H1 (cell line): ENCODE measurements around the gene KCTD15. TPM values are rescaled to one million over a fixed set of nuclear protein-coding genes. Genes with fewer than 3 reads are reported as not detected.

Experiments used
- CTCF ChIA-PET: fragments of 300-600 bp; sonication (Branson Sonifier 250); formaldehyde crosslinking; loops from one replicate; lab custom pipeline; 2021; ENCODE audit not compliant: partially characterized antibody; lab: Charles Lee
- POLR2A ChIA-PET: fragments of 300-600 bp; sonication (Branson Sonifier 250); formaldehyde crosslinking; loops from one replicate; lab custom pipeline; 2021; ENCODE audit warnings: inconsistent platforms; ENCODE audit not compliant: partially characterized antibody; lab: Charles Lee
- DNase-seq, 2 experiments: peaks; one replicate each; pipeline versions ENCODE4 v3.0.0 to v3.0.0-alpha.2; 2010 to 2022; ENCODE audit warnings: low spot score in 2 of 2, low read depth in 1 of 2, mixed read lengths in 1 of 2
- FAIRE-seq: peaks from 2 replicates; lab custom pipeline; 2011; peaks lifted over from hg19 to GRCh38; lab: Jason Lieb, UNC
- H2AFZ ChIP-seq: 2 replicates; pipeline ENCODE4 v1.8.1; 2012; ENCODE audit warnings: low read length, inconsistent platforms
- H2AK5ac ChIP-seq: 2 replicates; pipeline ENCODE4 v1.6.1; 2013; ENCODE audit warnings: low read depth, low read length
- H2BK120ac ChIP-seq: replicated peaks from 2 replicates; pipeline ENCODE3; 2013; ENCODE audit warnings: low read depth, low read length, inconsistent platforms
- H2BK12ac ChIP-seq: 2 replicates; pipeline ENCODE4 v1.6.1; 2013; ENCODE audit warnings: low read depth, low read length
- H2BK15ac ChIP-seq: 2 replicates; pipeline ENCODE4 v1.6.1; 2013; ENCODE audit warnings: low read length
- H2BK20ac ChIP-seq: 2 replicates; pipeline ENCODE4 v1.6.1; 2013; ENCODE audit warnings: low read length
- H2BK5ac ChIP-seq: 2 replicates; pipeline ENCODE4 v1.6.1; 2013; ENCODE audit warnings: low read depth, low read length
- H3K14ac ChIP-seq: 2 replicates; pipeline ENCODE4 v1.6.1; 2013; ENCODE audit warnings: inconsistent platforms; ENCODE audit not compliant: insufficient read length
- H3K18ac ChIP-seq: 2 replicates; pipeline ENCODE4 v1.6.1; 2013; ENCODE audit warnings: low read length; ENCODE audit errors: extremely low read depth
- H3K23ac ChIP-seq: 2 replicates; pipeline ENCODE4 v1.6.1; 2013; ENCODE audit warnings: inconsistent platforms; ENCODE audit not compliant: insufficient read length
- H3K23me2 ChIP-seq: 2 replicates; pipeline ENCODE4 v1.6.1; 2013; ENCODE audit warnings: low read depth, low read length
- H3K27ac ChIP-seq: 2 replicates; pipeline ENCODE4 v1.6.1; 2011; ENCODE audit warnings: low read depth, low read length, inconsistent platforms
- H3K27me3 ChIP-seq, 4 experiments: replicated peaks in 1 of 4; 1 replicate in 1 of 4; 2 replicates in 3 of 4; pipeline versions ENCODE4 v1.6.1 to v1.8.1; 2011 to 2013; ENCODE audit warnings: low read length in 3 of 4, mild to moderate bottlenecking in 3 of 4, inconsistent platforms in 2 of 4, mixed read lengths in 2 of 4, moderate library complexity in 1 of 4; ENCODE audit not compliant: control insufficient read depth in 3 of 4, insufficient read depth in 3 of 4; ENCODE audit errors: extremely low read depth in 1 of 4
- H3K36me3 ChIP-seq, 4 experiments: 2 replicates each; pipeline versions ENCODE4 v1.6.1 to v1.8.1; 2011 to 2013; ENCODE audit warnings: mild to moderate bottlenecking in 4 of 4, low read length in 3 of 4, moderate library complexity in 2 of 4, control low read depth in 1 of 4, inconsistent platforms in 1 of 4; ENCODE audit not compliant: insufficient read depth in 4 of 4, control insufficient read depth in 2 of 4
- H3K4ac ChIP-seq: replicated peaks from 2 replicates; pipeline ENCODE3; 2013; ENCODE audit warnings: low read length, low read depth, mixed read lengths, inconsistent platforms; ENCODE audit not compliant: insufficient read length
- H3K4me1 ChIP-seq, 4 experiments: replicated peaks in 1 of 4; 1 replicate in 1 of 4; 2 replicates in 3 of 4; pipeline versions ENCODE4 v1.6.1 to v1.8.1; 2011 to 2013; ENCODE audit warnings: low read length in 3 of 4, inconsistent platforms in 2 of 4, mixed read lengths in 1 of 4; ENCODE audit not compliant: insufficient read depth in 4 of 4, control insufficient read depth in 3 of 4
- H3K4me2 ChIP-seq, 2 experiments: 2 replicates each; pipeline versions ENCODE4 v1.6.1 to v1.8.1; 2011 to 2013; ENCODE audit warnings: low read depth in 2 of 2, low read length in 2 of 2, control low read depth in 1 of 2, inconsistent platforms in 1 of 2, mild to moderate bottlenecking in 1 of 2; ENCODE audit not compliant: insufficient read depth in 1 of 2
- H3K4me3 ChIP-seq, 4 experiments: fragments of 200-600, 300-600 bp in 1 of 4; sonication (generic), shearing (Covaris generic), sonication (Bioruptor Twin) in 1 of 4; 2 replicates each; pipeline versions ENCODE4 v1.5.1 to v1.8.1; 2011 to 2016; ENCODE audit warnings: low read length in 4 of 4, low read depth in 3 of 4, control low read depth in 2 of 4, inconsistent platforms in 2 of 4, mild to moderate bottlenecking in 2 of 4, mixed read lengths in 1 of 4, moderate library complexity in 1 of 4; ENCODE audit not compliant: insufficient read depth in 2 of 4; ENCODE audit errors: extremely low read depth in 1 of 4
- H3K56ac ChIP-seq: replicated peaks from 2 replicates; pipeline ENCODE3; 2013; ENCODE audit warnings: low read depth, mild to moderate bottlenecking, mixed read lengths, low read length, inconsistent platforms; ENCODE audit not compliant: insufficient read length
- H3K79me1 ChIP-seq: 2 replicates; pipeline ENCODE4 v1.6.1; 2013; ENCODE audit warnings: low read depth, low read length, control low read depth
- H3K79me2 ChIP-seq, 2 experiments: 2 replicates each; pipeline versions ENCODE4 v1.6.1 to v1.8.1; 2012 to 2013; ENCODE audit warnings: low read length in 2 of 2, mild to moderate bottlenecking in 2 of 2, inconsistent platforms in 1 of 2; ENCODE audit not compliant: insufficient read depth in 2 of 2, control insufficient read depth in 1 of 2
- H3K9ac ChIP-seq, 4 experiments: replicated peaks in 1 of 4; 1 replicate in 1 of 4; 2 replicates in 3 of 4; pipeline versions ENCODE4 v1.6.1 to v1.8.1; 2011 to 2013; ENCODE audit warnings: low read depth in 3 of 4, low read length in 3 of 4, control low read depth in 2 of 4, mild to moderate bottlenecking in 2 of 4, moderate library complexity in 2 of 4, inconsistent platforms in 1 of 4; ENCODE audit errors: extremely low read depth in 1 of 4
- H3K9me3 ChIP-seq, 2 experiments: 2 replicates each; pipeline versions ENCODE4 v1.6.1 to v1.8.1; 2012 to 2013; ENCODE audit warnings: mild to moderate bottlenecking in 2 of 2, moderate library complexity in 2 of 2, control low read depth in 1 of 2, inconsistent platforms in 1 of 2, low read depth in 1 of 2, low read length in 1 of 2, mixed read lengths in 1 of 2; ENCODE audit not compliant: insufficient read depth in 2 of 2
- H4K20me1 ChIP-seq, 2 experiments: replicated peaks in 1 of 2; 2 replicates each; pipeline versions ENCODE3 to v1.8.1; 2011 to 2013; ENCODE audit warnings: inconsistent platforms in 2 of 2, low read length in 2 of 2, mild to moderate bottlenecking in 1 of 2; ENCODE audit not compliant: insufficient read depth in 2 of 2, control insufficient read depth in 1 of 2
- H4K5ac ChIP-seq: 2 replicates; pipeline ENCODE4 v1.6.1; 2013; ENCODE audit warnings: low read length, low read depth, mixed read lengths, inconsistent platforms; ENCODE audit not compliant: insufficient read length
- H4K8ac ChIP-seq: 2 replicates; pipeline ENCODE4 v1.8.0; 2013; ENCODE audit warnings: mild to moderate bottlenecking, moderate library complexity, low read length, inconsistent platforms; ENCODE audit not compliant: insufficient read depth; ENCODE audit errors: extremely low read depth
- H4K91ac ChIP-seq: replicated peaks from 2 replicates; pipeline ENCODE3; 2013; ENCODE audit warnings: low read length, mixed read lengths, inconsistent platforms; ENCODE audit not compliant: insufficient read length
- CHD2 ChIP-seq: IDR thresholded peaks from 2 replicates; pipeline ENCODE4 v1.6.1; 2012; ENCODE audit warnings: low read length, improper control_type of control experiment
- CREB1 ChIP-seq: IDR thresholded peaks from 2 replicates; pipeline ENCODE4 v1.6.1; 2012; ENCODE audit warnings: inconsistent platforms
- EGR1 ChIP-seq: IDR thresholded peaks from 2 replicates; pipeline ENCODE4 v1.6.1; 2011; ENCODE audit warnings: low read depth, low read length, borderline replicate concordance
- GABPA ChIP-seq: IDR thresholded peaks from 2 replicates; pipeline ENCODE4 v1.6.1; 2011; ENCODE audit warnings: mild to moderate bottlenecking, low read length, moderate library complexity, borderline replicate concordance; ENCODE audit not compliant: insufficient read depth
- KDM1A ChIP-seq: fragments of 200-600, 300-600 bp; sonication (generic); IDR thresholded peaks from 2 replicates; pipeline ENCODE4 v1.7.1; 2016; ENCODE audit warnings: mild to moderate bottlenecking, low read length, borderline replicate concordance
- KDM5A ChIP-seq: fragments of 200-600 bp; IDR thresholded peaks from 2 replicates; pipeline ENCODE4 v1.7.1; 2012; ENCODE audit warnings: mild to moderate bottlenecking, low read length, inconsistent platforms, mixed read lengths
- NANOG ChIP-seq: IDR thresholded peaks from 2 replicates; pipeline ENCODE4 v1.6.1; 2011; ENCODE audit warnings: low read length, low read depth, mild to moderate bottlenecking, inconsistent platforms; ENCODE audit not compliant: insufficient read depth, poor library complexity, severe bottlenecking
- NRF1 ChIP-seq: IDR thresholded peaks from 2 replicates; pipeline ENCODE4 v1.6.1; 2011; ENCODE audit warnings: mild to moderate bottlenecking, low read depth, low read length, improper control_type of control experiment
- POLR2A ChIP-seq, 2 experiments: IDR thresholded peaks; 1 replicate in 1 of 2; 2 replicates in 1 of 2; pipeline ENCODE4 v1.6.1; 2011; ENCODE audit warnings: low read depth in 2 of 2, low read length in 2 of 2, mild to moderate bottlenecking in 2 of 2; ENCODE audit errors: control extremely low read depth in 1 of 2
- POU5F1 ChIP-seq: IDR thresholded peaks from 2 replicates; pipeline ENCODE4 v1.6.1; 2011; ENCODE audit warnings: low read depth, mild to moderate bottlenecking, low read length, moderate library complexity
- RAD21 ChIP-seq, 2 experiments: IDR thresholded peaks in 1 of 2; conservative IDR thresholded peaks in 1 of 2; 2 replicates each; pipeline ENCODE4 v1.6.1; 2011; ENCODE audit warnings: low read depth in 2 of 2, low read length in 2 of 2, improper control_type of control experiment in 1 of 2, inconsistent platforms in 1 of 2, mild to moderate bottlenecking in 1 of 2, moderate library complexity in 1 of 2
- RFX5 ChIP-seq: IDR thresholded peaks from 2 replicates; pipeline ENCODE4 v1.6.1; 2011; ENCODE audit warnings: low read depth, low read length, improper control_type of control experiment, borderline replicate concordance
- SP4 ChIP-seq: IDR thresholded peaks from 2 replicates; pipeline ENCODE4 v1.6.1; 2012; ENCODE audit warnings: low read length, inconsistent platforms
- TAF7 ChIP-seq: optimal IDR thresholded peaks from 2 replicates; pipeline ENCODE3; 2011; ENCODE audit warnings: low read depth, mild to moderate bottlenecking, inconsistent platforms, low read length, moderate library complexity, borderline replicate concordance
- TEAD4 ChIP-seq: IDR thresholded peaks from 2 replicates; pipeline ENCODE4 v1.6.1; 2012; ENCODE audit warnings: low read depth, low read length, inconsistent platforms, mixed read lengths
- WGBS, 2 experiments: shearing (Covaris generic) in 1 of 2; methylation state at CpG; one replicate each; pipeline versions ENCODE4 v1.1.6 to v1.1.7; 2013 to 2015; ENCODE audit warnings: low lambda C conversion rate in 2 of 2, mixed read lengths in 2 of 2, inconsistent platforms in 1 of 2, low coverage in 1 of 2, missing lambda C conversion rate in 1 of 2; ENCODE audit not compliant: insufficient replicate concordance in 2 of 2, insufficient coverage in 1 of 2, insufficient read length in 1 of 2; ENCODE audit errors: extremely low coverage in 1 of 2, missing lambda C conversion rate in 1 of 2; 5-methylcytosine and 5-hydroxymethylcytosine counted together
- polyA plus RNA-seq, 7 experiments: library from polyadenylated mRNA; depleted of rRNA in 3 of 7; stranded (reverse) in 5 of 7; unstranded in 2 of 7; fragments of >200 nt in 5 of 7; fragments of 200-250 nt in 2 of 7; gene quantifications; 1 replicate in 5 of 7; 2 replicates in 1 of 7; 4 replicates in 1 of 7; pipeline versions ENCODE4 v1.2.1 to v1.2.3, GENCODE V29; 2011 to 2013; ENCODE audit warnings: missing spikeins in 2 of 7, mixed read lengths in 2 of 7
- total RNA-seq: library from RNA; stranded (reverse); fragmentation: NEBNext Ultra II Directional; extraction: Animal tissue kit (Norgen Biotek cat#: 25700); gene quantifications from 2 replicates; pipeline ENCODE4 v1.2.1, GENCODE V29; 2021

KCTD15 gene
- total and polyA plus RNA-seq, 2 of the 8 experiments (the other 6 are each of a cell fraction or from before 2014, with no cell fraction given): 25.1 to 27.0 TPM

- H3K4me2 ChIP-seq: no peak overlapping the region
- no peak overlapping the region for H2BK120ac ChIP-seq
- no peak overlapping the region for H3K23ac ChIP-seq
- WGBS, 2 experiments: 85% methylated on average over 5 of the region's 6 CpGs; no CpG with 5 or more reads in 1 of the 2 experiments
- no peak overlapping the region for H2BK15ac ChIP-seq
- H2BK20ac ChIP-seq: no peak overlapping the region
- H2AK5ac ChIP-seq: no peak overlapping the region
- no peak overlapping the region for H3K18ac ChIP-seq
- peaks cover 0 to 7% (median 4%) of the 10 kb centered on the region in 4 experiments; a peak in 6 of 7 replicates for H3K4me1 ChIP-seq
- H3K36me3 ChIP-seq: no peaks in the 10 kb centered on the region
- no peak overlapping the region for H3K27ac ChIP-seq
- ChIA-PET POLR2A (interaction anchor here (0.7 kb wide), 1 partner anchor 46 kb away, joined by 3 read pairs; no protein-coding TSS in a partner anchor), CTCF (interaction anchor here (0.7 to 0.8 kb wide), 2 partner anchors 44 to 47 kb away, joined by 3 read pairs; no protein-coding TSS in a partner anchor)
- no peak overlapping the region for H3K9ac ChIP-seq
- H3K79me2 ChIP-seq: no peaks in the 10 kb centered on the region
- no peak overlapping the region for H4K8ac ChIP-seq
- H3K4me3 ChIP-seq: no peak overlapping the region
- H2BK5ac ChIP-seq: no peak overlapping the region
- no peak overlapping the region for H4K5ac ChIP-seq
- H2BK12ac ChIP-seq: no peak overlapping the region
- no peak overlapping the region for H3K56ac ChIP-seq
- no peaks in the 10 kb centered on the region for H3K79me1 ChIP-seq
- no peaks in the 10 kb centered on the region for H3K9me3 ChIP-seq
- no peaks in the 10 kb centered on the region for H4K20me1 ChIP-seq
- no peak overlapping the region for H2AFZ ChIP-seq
- H3K27me3 ChIP-seq: peaks cover 0 to 4% (median 3%) of the 10 kb centered on the region in 4 experiments; a peak in 5 of 7 replicates
- H3K14ac ChIP-seq: no peak overlapping the region
- DNase-seq (no peak), FAIRE-seq (no peak)
- no peak overlapping the region for H3K4ac ChIP-seq
- H3K23me2 ChIP-seq: peaks cover 1% of the 10 kb centered on the region; the same call in 1 of the 2 replicates
- H4K91ac ChIP-seq: no peak overlapping the region
- TF ChIP-seq CREB1: no peak
- TF ChIP-seq RFX5: no peak
- no peak for TF ChIP-seq POU5F1
- TF ChIP-seq SP4: no peak
- TF ChIP-seq RAD21 (IDR thresholded peaks at IDR 0.05 in 1 of 2, conservative IDR thresholded peaks at IDR 0.05 in 1 of 2; ENCODE audit: low read depth in 2 of 2, low read length in 2 of 2): no peak
- no peak for TF ChIP-seq TAF7
- TF ChIP-seq TEAD4: no peak
- TF ChIP-seq NRF1: no peak
- no peak for TF ChIP-seq KDM1A
- TF ChIP-seq KDM5A: no peak
- no peak for TF ChIP-seq POLR2A (IDR thresholded peaks at IDR 0.05; ENCODE audit: control extremely low read depth in 1 of 2, low read depth in 2 of 2, low read length in 2 of 2)
- no peak for TF ChIP-seq GABPA
- TF ChIP-seq CHD2: no peak
- TF ChIP-seq NANOG: no peak
- no peak for TF ChIP-seq EGR1
Observed at GRCh38 chr19:33825556-33825955, 28.9 kb downstream of the KCTD15 start.
